ENCODE data around the gene PRKN.

The PRKN gene

GRCh38 chr6:162554531-162554930 is 173.0 kb downstream of the PRKN start:
- Histone ChIP-seq H3K36me3 (no peaks in the 10 kb centered on the region), H3K27ac (no peak overlapping the region), H3K27me3 (ENCODE audit: insufficient read depth, low read depth, severe bottlenecking) (no peaks in the 10 kb centered on the region), H3K9me3 (ENCODE audit: severe bottlenecking) (no peaks in the 10 kb centered on the region), H3K4me3 (ENCODE audit: low read depth, low read length) (no peak overlapping the region)
- DNase-seq = no peak
- no peak for TF ChIP-seq CTCF (IDR thresholded peaks at IDR 0.05; ENCODE audit: low read depth, low read length)

GRCh38 chr6:162546905-162547304 is 180.7 kb downstream of the PRKN start:
- Histone ChIP-seq H3K27me3 (ENCODE audit: insufficient read depth, low read depth, severe bottlenecking) (no peaks in the 10 kb centered on the region), H3K36me3 (no peaks in the 10 kb centered on the region), H3K9me3 (ENCODE audit: severe bottlenecking) (no peaks in the 10 kb centered on the region), H3K4me3 (ENCODE audit: low read depth, low read length) (no peak overlapping the region), H3K27ac (no peak overlapping the region)
- DNase-seq = no peak
- no peak for TF ChIP-seq CTCF (IDR thresholded peaks at IDR 0.05; ENCODE audit: low read depth, low read length)

GRCh38 chr6:162543221-162543620 is 184.3 kb downstream of the PRKN start:
- H3K27me3 ChIP-seq (ENCODE audit: insufficient read depth, low read depth, severe bottlenecking) = no peaks in the 10 kb centered on the region
- H3K9me3 ChIP-seq (ENCODE audit: severe bottlenecking) = no peaks in the 10 kb centered on the region
- H3K4me3 ChIP-seq (ENCODE audit: low read depth, low read length) = no peak overlapping the region
- DNase-seq = no peak
- H3K36me3 ChIP-seq = no peaks in the 10 kb centered on the region
- TF ChIP-seq CTCF (IDR thresholded peaks at IDR 0.05; ENCODE audit: low read depth, low read length) = no peak
- no peak overlapping the region for H3K27ac ChIP-seq

- no peaks in the 10 kb centered on the region for H3K27me3 ChIP-seq (ENCODE audit: insufficient read depth, low read depth, severe bottlenecking)
These were observed 186.5 kb downstream of the PRKN start for GRCh38 chr6:162541019-162541601.

GRCh38 chr6:162539321-162539720 is 188.2 kb downstream of the PRKN start:
- Histone ChIP-seq H3K27ac (no peak overlapping the region), H3K9me3 (ENCODE audit: severe bottlenecking) (no peaks in the 10 kb centered on the region), H3K36me3 (no peaks in the 10 kb centered on the region), H3K4me3 (ENCODE audit: low read depth, low read length) (no peak overlapping the region), H3K27me3 (ENCODE audit: insufficient read depth, low read depth, severe bottlenecking) (no peaks in the 10 kb centered on the region)
- TF ChIP-seq CTCF (IDR thresholded peaks at IDR 0.05; ENCODE audit: low read depth, low read length) = no peak
- DNase-seq = no peak

More at GRCh38 chr6:162541019-162541601, 186.5 kb downstream of the PRKN start:
- Histone ChIP-seq H3K4me3 (ENCODE audit: low read depth, low read length) (no peak overlapping the region), H3K9me3 (ENCODE audit: severe bottlenecking) (no peaks in the 10 kb centered on the region), H3K36me3 (no peaks in the 10 kb centered on the region), H3K27ac (no peak overlapping the region)
- DNase-seq = no peak
- no peak for TF ChIP-seq CTCF (IDR thresholded peaks at IDR 0.05; ENCODE audit: low read depth, low read length)

GRCh38 chr6:162538643-162539064 is 188.9 kb downstream of the PRKN start:
- Histone ChIP-seq H3K9me3 (ENCODE audit: severe bottlenecking) (no peaks in the 10 kb centered on the region), H3K4me3 (ENCODE audit: low read depth, low read length) (no peak overlapping the region), H3K36me3 (no peaks in the 10 kb centered on the region), H3K27me3 (ENCODE audit: insufficient read depth, low read depth, severe bottlenecking) (no peaks in the 10 kb centered on the region), H3K27ac (no peak overlapping the region)
- no peak for TF ChIP-seq CTCF (IDR thresholded peaks at IDR 0.05; ENCODE audit: low read depth, low read length)
- DNase-seq = no peak
